Fibroblast of skin of abdomen (primary cell): Measurements from ENCODE around the gene FAXDC2. TPM values are rescaled to one million over a fixed set of nuclear protein-coding genes. Genes with fewer than 3 reads are reported as not detected.

Experiments
- DNase-seq: peaks from one replicate; pipeline ENCODE4 v3.0.0-alpha.2; 2013
- polyA plus RNA-seq, 2 experiments: library from polyadenylated mRNA; unstranded; fragments of 120-200 nt; gene quantifications; one replicate each; pipeline ENCODE4 v1.2.1, GENCODE V29; 2013; ENCODE audit not compliant: insufficient read length in 2 of 2

Gene FAXDC2
- polyA plus RNA-seq (2013, experiment 1 of 2; ENCODE audit: insufficient read length) = 5.1 TPM
- 5.3 TPM for polyA plus RNA-seq (2013, experiment 2 of 2; ENCODE audit: insufficient read length)

- DNase-seq = peak; percentile 75
These were observed at the start of gene FAXDC2 for GRCh38 chr5:154850255-154851062. Gene FAXDC2, minus strand, starts transcription at chr5:154850603. Its CDS starts 12,425 bp downstream, at chr5:154838178.

- no peak for DNase-seq
These were observed 49.7 kb upstream of the FAXDC2 start for GRCh38 chr5:154900066-154900465.

- DNase-seq = peak; percentile 10
These were observed 48.9 kb upstream of the FAXDC2 start for GRCh38 chr5:154899151-154899816.

GRCh38 chr5:154898210-154898609, 47.8 kb upstream of the FAXDC2 start:
- no peak for DNase-seq

GRCh38 chr5:154896562-154897165, 46.3 kb upstream of the FAXDC2 start:
- no peak for DNase-seq

- no peak for DNase-seq
These were observed 45.5 kb upstream of the FAXDC2 start for GRCh38 chr5:154895606-154896561.

GRCh38 chr5:154893381-154893780, 43.0 kb upstream of the FAXDC2 start:
- no peak for DNase-seq

GRCh38 chr5:154892369-154892771, 42.0 kb upstream of the FAXDC2 start:
- no peak for DNase-seq

- DNase-seq = no peak
These were observed 35.0 kb upstream of the FAXDC2 start for GRCh38 chr5:154885439-154885838.

GRCh38 chr5:154884424-154884823, 34.0 kb upstream of the FAXDC2 start:
- no peak for DNase-seq

GRCh38 chr5:154881986-154882385, 31.6 kb upstream of the FAXDC2 start:
- DNase-seq = no peak

GRCh38 chr5:154878642-154879335, 28.4 kb upstream of the FAXDC2 start:
- DNase-seq = no peak

- DNase-seq = no peak
These were observed 23.5 kb upstream of the FAXDC2 start for GRCh38 chr5:154873791-154874331.

- DNase-seq = no peak
These were observed 21.3 kb upstream of the FAXDC2 start for GRCh38 chr5:154871734-154872133.

GRCh38 chr5:154868702-154869101, 18.3 kb upstream of the FAXDC2 start:
- DNase-seq = no peak

- DNase-seq = no peak
These were observed 16.4 kb upstream of the FAXDC2 start for GRCh38 chr5:154866841-154867240.

- DNase-seq = peak; percentile 18
These were observed 15.2 kb upstream of the FAXDC2 start for GRCh38 chr5:154865466-154866184.

GRCh38 chr5:154863291-154864080, 13.1 kb upstream of the FAXDC2 start:
- peak; percentile 28 for DNase-seq

- DNase-seq = peak; percentile 24
These were observed 12.4 kb upstream of the FAXDC2 start for GRCh38 chr5:154862766-154863165.

GRCh38 chr5:154861946-154862345, 11.5 kb upstream of the FAXDC2 start:
- no peak for DNase-seq
